Stimulated activated CD4-positive, alpha-beta T cell treated with anti-CD3 and anti-CD28 coated beads, Interleukin-12 subunit alpha, Interleukin-12 subunit beta, amount 100 ng/mL, for 24 hours (primary cell): ENCODE measurements around the gene BAIAP2.

Experiments used
- DNase-seq, 2 experiments: peaks; one replicate each; pipeline ENCODE4 v3.0.0-alpha.2; 2020; ENCODE audit warnings: low read depth in 2 of 2

BAIAP2 gene

GRCh38 chr17:81036197-81036941, 1.4 kb downstream of the BAIAP2 start:
- DNase-seq: no peak

DNA sequence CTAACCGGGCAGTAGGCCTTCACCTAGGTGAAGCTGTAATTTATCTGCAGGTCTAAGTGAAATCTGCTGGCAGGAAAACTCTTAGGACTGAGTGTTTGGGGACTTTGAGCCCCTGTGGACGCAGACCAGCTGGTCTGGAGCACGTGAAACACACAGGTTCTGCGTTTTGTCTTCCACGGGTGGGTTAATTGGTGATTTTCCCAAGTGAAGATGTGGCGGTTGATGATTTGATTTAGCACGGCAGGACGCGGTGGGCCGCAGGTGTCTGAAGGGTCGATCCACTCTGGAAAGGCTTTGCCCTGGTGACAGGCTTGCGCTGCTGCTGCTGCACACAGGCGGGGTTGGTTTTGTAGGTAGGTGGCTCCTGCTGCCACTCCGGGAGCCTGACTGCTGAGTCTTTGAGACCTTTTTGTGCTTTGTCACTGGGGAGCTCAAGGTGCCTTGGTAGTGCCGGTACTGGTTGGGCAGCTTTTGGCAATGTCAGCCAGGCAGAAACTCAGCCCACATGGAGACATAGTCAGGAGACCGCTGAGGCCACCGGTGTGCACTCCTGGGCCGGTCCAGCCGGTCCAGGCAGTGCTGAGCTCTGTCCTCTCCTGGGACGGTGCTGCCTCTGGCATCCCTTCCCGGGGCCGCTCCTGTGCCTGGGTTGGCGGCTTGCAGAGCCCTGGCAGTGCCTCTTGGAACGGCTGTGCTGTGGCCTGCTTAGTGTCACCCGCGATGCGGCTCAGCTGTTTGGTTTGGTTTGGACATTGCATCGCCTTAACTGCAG, 2.3 kb downstream of the BAIAP2 start:
- DNase-seq: no peak

GRCh38 chr17:81037798-81038733, 3.1 kb downstream of the BAIAP2 start:
- no peak for DNase-seq

GRCh38 chr17:81039096-81039495, 4.1 kb downstream of the BAIAP2 start:
- DNase-seq: no peak

- no peak for DNase-seq
Measured at GRCh38 chr17:81039854-81040758, 5.2 kb downstream of the BAIAP2 start.

DNA sequence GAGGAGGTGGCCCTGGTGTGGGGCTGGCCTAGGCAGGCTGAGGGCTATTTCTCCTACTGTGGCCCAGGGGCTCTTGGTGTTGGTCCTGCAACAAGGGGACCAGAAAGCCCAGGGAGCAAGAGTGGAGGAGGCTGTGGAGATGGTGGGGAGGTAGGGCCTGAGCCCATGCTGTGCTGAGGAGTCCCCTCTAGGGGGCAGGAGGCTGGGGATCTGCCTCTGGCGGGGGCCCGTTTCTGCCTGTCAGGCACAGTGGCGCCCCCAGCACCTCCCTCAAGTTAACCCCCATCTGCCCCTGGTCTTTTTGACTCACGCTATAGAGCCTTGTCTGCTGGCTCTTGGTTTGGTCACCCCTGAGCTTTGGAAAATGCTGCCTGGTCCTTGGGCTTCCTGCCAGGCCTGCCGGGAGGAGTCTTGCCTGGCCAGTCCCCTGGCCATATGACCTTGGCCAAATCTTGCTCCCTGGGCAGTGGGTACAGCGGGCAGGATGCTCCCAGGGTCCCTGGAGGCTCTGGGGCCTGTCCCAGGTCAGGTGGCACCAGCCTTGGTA, 5.9 kb downstream of the BAIAP2 start:
- no peak for DNase-seq

- DNase-seq: no peak
Measured at GRCh38 chr17:81042606-81043005, 7.7 kb downstream of the BAIAP2 start.

- DNase-seq: no peak
Measured at GRCh38 chr17:81043319-81043724, 8.4 kb downstream of the BAIAP2 start.

DNA sequence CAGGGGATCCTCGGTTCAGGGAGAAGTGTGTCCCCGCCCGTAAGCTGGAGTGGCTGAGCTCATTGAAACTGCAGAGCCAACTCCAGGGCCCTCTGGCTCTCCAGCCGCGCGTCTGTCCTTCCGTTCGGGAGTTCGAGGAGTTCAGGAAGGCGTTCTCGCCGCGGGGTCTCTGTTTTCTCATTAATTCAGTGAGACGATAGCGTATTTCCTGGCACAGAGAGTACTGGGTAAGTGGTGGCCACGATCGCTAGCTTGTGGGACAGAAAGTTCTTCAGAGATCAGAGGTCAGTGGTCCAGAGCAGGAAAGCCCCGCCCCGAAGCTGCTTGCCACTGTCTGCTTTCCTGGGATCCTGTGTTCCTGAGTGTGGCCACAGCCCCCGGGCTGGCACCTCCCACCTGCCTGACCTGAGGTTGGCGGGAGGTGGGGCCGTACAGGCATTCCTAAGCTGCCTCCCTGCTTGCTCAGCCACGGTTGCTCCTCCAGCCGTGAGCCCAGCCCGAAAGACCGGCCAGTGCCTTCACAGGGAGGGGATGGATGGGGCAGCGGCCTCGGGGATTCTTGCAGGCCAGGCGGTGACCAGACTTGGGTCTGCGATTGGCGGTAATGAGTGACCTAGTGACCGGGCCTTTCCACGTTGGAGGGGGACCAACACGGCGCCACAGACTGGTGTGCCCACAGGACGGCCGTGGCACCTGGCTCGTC, 8.9 kb downstream of the BAIAP2 start:
- no peak for DNase-seq

GRCh38 chr17:81044428-81044763, 9.4 kb downstream of the BAIAP2 start:
- DNase-seq: no peak

DNA sequence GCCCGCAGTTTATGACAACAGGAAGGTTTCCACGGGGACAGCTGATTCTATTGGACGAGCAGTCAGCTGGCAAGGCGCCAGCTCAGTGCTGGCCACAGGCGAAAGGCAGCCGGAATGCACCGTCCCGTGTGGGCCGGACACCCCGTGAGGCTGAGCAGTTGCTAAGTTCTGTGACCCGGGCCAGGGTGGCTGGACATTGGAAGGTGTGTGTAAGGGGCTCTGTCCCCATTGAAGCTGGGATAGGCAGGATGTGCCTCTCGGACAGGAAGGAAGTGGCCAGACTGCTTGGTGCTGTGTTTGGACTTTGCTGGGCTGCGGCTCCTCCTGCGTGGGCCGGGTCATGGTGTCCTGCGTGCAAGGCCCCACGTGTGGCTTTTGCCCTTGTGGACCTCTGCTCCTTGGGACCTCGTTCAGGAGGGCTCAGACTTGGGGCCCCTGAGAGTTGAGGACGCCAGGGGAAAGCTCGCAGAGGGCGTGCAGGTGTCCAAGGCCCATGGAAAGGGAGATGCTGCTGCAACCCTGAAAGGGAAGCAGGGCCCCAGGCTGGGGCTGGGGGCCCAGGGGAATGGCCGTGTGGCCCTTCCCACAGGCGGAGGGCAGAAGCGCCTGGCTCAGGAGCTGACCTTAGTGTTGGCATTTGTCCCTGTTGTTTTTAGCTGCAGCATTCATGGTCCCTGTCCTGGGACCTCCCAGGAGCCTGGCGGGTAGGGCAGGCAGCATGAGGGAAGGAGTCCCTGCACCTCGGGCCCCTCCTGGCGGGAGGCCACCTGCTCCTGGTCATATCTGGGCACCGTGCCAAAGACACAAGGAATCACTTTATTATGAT, 10.0 kb downstream of the BAIAP2 start:
- DNase-seq: no peak

DNA sequence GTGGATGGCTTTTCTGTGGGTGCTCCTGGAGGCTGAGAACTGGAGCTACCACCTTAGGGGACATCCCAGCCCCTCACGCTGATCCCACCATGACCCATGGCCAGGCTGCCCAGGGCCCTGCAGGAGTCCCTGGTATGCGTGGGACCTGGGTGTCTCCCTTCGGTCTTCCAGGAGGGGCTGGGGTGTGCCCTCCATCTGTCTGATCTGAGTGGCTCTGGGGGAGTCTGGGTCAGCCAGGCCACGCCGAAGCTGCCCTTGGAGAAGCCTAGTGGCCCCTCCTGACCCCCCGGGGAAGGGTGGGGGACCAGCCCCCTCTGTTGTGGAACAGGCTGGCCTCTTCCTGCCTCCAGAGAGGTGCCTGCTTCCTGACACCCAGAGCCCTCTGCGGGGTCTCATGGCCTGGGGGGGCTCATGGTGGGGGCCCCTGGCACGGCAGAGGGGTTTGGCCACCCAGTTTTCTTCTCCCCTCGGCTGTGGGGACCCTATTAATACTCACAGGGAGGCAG, 10.7 kb downstream of the BAIAP2 start:
- DNase-seq: no peak

GRCh38 chr17:81046132-81046769, 11.3 kb downstream of the BAIAP2 start:
- no peak for DNase-seq

- DNase-seq: no peak
Measured at GRCh38 chr17:81046770-81047359, 11.9 kb downstream of the BAIAP2 start.

DNA sequence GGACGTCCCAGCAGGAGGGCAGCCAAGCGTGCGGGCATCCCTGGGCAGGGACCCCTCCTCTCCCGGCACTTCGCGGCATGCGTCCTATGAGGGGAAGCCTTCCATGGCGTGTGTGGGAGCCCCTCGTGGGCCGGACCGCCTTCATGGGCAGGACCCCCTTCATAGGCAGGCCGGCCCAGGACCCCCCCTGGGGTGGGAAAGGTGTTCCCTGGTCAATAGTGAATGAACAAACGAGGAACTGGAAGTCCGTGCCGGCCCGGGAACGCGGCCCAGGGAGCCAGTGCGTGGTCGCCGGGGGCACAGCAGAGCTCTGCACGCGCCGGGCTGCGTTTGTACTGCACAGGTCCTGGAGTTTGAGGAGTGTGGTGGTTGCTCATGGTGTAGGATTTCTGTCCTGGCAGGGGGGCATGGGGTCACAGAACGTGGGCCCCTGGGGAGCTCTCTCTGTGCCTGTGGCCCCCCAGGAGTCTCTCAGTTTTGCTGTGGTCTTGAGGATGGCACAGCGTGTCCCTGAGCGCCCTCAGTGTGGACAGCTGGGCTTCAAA, 13.9 kb downstream of the BAIAP2 start:
- DNase-seq: no peak

GRCh38 chr17:81049372-81049911, 14.5 kb downstream of the BAIAP2 start:
- DNase-seq: no peak

DNA sequence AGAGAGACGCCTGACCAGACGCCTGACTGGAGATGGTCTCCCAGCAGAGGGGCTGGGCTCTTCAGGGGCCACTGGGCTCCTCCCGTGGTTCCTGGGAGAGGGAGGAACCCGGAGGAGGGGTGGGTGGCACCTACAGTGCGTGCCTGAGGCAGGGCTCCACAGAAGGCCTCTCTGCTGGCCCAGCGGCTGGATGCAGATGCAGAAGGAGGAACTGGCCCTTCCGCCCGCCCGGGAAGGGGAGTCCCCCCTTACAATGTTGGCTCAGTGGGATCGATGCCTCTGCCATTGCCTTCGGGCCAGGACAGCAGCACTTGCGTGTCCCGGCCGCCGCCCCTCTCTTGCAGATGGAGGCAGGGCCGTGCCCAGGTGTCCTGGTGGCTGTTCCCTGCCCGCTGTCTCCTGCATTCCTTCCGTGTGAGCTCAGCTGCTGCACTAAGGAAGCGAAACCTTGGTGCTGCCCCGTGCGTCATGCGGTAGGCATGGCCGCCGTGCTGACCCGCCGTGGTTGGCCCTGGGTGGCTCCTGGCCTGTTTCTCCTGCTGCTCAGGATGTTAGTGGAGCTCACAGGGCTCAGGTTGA, 15.1 kb downstream of the BAIAP2 start:
- DNase-seq: no peak
